CD14-positive monocyte (primary cell): ENCODE measurements around the gene L3MBTL3. TPM values are rescaled to one million over a fixed set of nuclear protein-coding genes. Genes with fewer than 3 reads are reported as not detected.
"Not testable (repeated sequence)": the region's sequence is repeated elsewhere in the genome, so short reads cannot be mapped to it uniquely, and the experiment has no call there.

Experiments
- DNase-seq, 3 donors: peaks; one replicate each; pipeline ENCODE4 v3.0.0-alpha.2; 2011 to 2022
- H2AFZ ChIP-seq: 2 replicates; pipeline ENCODE4 v1.6.0; 2012; ENCODE audit warnings: mild to moderate bottlenecking, low read depth, low read length, inconsistent platforms; ENCODE audit not compliant: insufficient read depth, poor library complexity, severe bottlenecking
- H3K27ac ChIP-seq, 2 donors: 1 replicate in 1 of 2; 2 replicates in 1 of 2; pipeline ENCODE4 v1.5.1; 2012 to 2013; ENCODE audit warnings: low read length in 2 of 2, control low read depth in 1 of 2, inconsistent platforms in 1 of 2, low read depth in 1 of 2, mild to moderate bottlenecking in 1 of 2
- H3K27me3 ChIP-seq, 2 donors: one replicate each; pipeline versions ENCODE4 v1.6.0 to v1.6.1; 2011 to 2013; ENCODE audit warnings: low read length in 2 of 2; ENCODE audit not compliant: control insufficient read depth in 2 of 2, insufficient read depth in 2 of 2
- H3K36me3 ChIP-seq, 2 donors: replicated peaks in 1 of 2; 1 replicate in 1 of 2; 2 replicates in 1 of 2; pipeline versions ENCODE4 v1.5.1 to v1.6.1; 2012 to 2013; ENCODE audit warnings: low read length in 2 of 2, control low read depth in 1 of 2, inconsistent platforms in 1 of 2, mild to moderate bottlenecking in 1 of 2; ENCODE audit not compliant: insufficient read depth in 2 of 2, control insufficient read depth in 1 of 2
- H3K4me1 ChIP-seq, 2 donors: 1 replicate in 1 of 2; 2 replicates in 1 of 2; pipeline versions ENCODE4 v1.5.1 to v1.6.1; 2012 to 2013; ENCODE audit warnings: low read length in 2 of 2, control low read depth in 1 of 2, inconsistent platforms in 1 of 2, mild to moderate bottlenecking in 1 of 2, moderate library complexity in 1 of 2; ENCODE audit not compliant: insufficient read depth in 2 of 2, control insufficient read depth in 1 of 2
- H3K4me2 ChIP-seq: replicated peaks from 2 replicates; pipeline ENCODE3; 2012; ENCODE audit warnings: low read length, moderate library complexity, mild to moderate bottlenecking; ENCODE audit not compliant: poor library complexity, severe bottlenecking; ENCODE audit errors: extremely low read depth
- H3K4me3 ChIP-seq, 3 experiments: fragments of 200-600 bp in 1 of 3; sonication (generic) in 1 of 3; replicated peaks in 1 of 3; 1 replicate in 2 of 3; 2 replicates in 1 of 3; pipeline ENCODE4 v1.5.1; 2011 to 2013; ENCODE audit warnings: low read length in 3 of 3, mild to moderate bottlenecking in 3 of 3, control low read depth in 2 of 3, low read depth in 2 of 3, inconsistent platforms in 1 of 3, moderate library complexity in 1 of 3
- H3K79me2 ChIP-seq: 2 replicates; pipeline ENCODE4 v1.6.0; 2012; ENCODE audit warnings: mild to moderate bottlenecking, control low read depth, inconsistent platforms, low read length, moderate library complexity; ENCODE audit not compliant: insufficient read depth
- H3K9ac ChIP-seq: 2 replicates; pipeline ENCODE4 v1.6.0; 2017; ENCODE audit warnings: low read length, mild to moderate bottlenecking; ENCODE audit not compliant: insufficient read depth, poor library complexity, severe bottlenecking
- H3K9me3 ChIP-seq, 2 donors: replicated peaks in 1 of 2; 1 replicate in 1 of 2; 2 replicates in 1 of 2; pipeline versions ENCODE4 v1.5.1 to v1.6.1; 2012 to 2013; ENCODE audit warnings: low read length in 2 of 2, control low read depth in 1 of 2; ENCODE audit not compliant: control insufficient read depth in 1 of 2, insufficient read depth in 1 of 2
- H4K20me1 ChIP-seq: 2 replicates; pipeline ENCODE4 v1.6.0; 2012; ENCODE audit warnings: mild to moderate bottlenecking, low read length, control low read depth, moderate library complexity; ENCODE audit not compliant: insufficient read depth
- H3K27ac Mint-ChIP-seq, 7 donors: one replicate each; pipeline ENCODE4 v1.8.0; 2020; ENCODE audit warnings: mild to moderate bottlenecking in 7 of 7, mixed read lengths in 7 of 7, moderate library complexity in 6 of 7, inconsistent platforms in 2 of 7
- H3K27me3 Mint-ChIP-seq, 3 donors: one replicate each; pipeline ENCODE4 v1.8.0; 2021 to 2022; ENCODE audit warnings: low read depth in 3 of 3, mild to moderate bottlenecking in 3 of 3, mixed read lengths in 3 of 3, moderate library complexity in 3 of 3, inconsistent platforms in 1 of 3
- H3K36me3 Mint-ChIP-seq, 2 donors: one replicate each; pipeline ENCODE4 v1.8.0; 2020; ENCODE audit warnings: mixed read lengths in 2 of 2, inconsistent platforms in 1 of 2, mild to moderate bottlenecking in 1 of 2
- H3K4me1 Mint-ChIP-seq: one replicate; pipeline ENCODE4 v1.8.0; 2020; ENCODE audit warnings: mild to moderate bottlenecking, mixed read lengths
- H3K4me3 Mint-ChIP-seq, 2 donors: one replicate each; pipeline ENCODE4 v1.8.0; 2020; ENCODE audit warnings: mild to moderate bottlenecking in 2 of 2, mixed read lengths in 2 of 2, moderate library complexity in 1 of 2
- H3K9me3 Mint-ChIP-seq, 7 donors: one replicate each; pipeline ENCODE4 v1.8.0; 2020 to 2022; ENCODE audit warnings: mixed read lengths in 7 of 7, mild to moderate bottlenecking in 6 of 7, moderate library complexity in 6 of 7, inconsistent platforms in 2 of 7
- WGBS: methylation state at CpG from one replicate; pipeline ENCODE4 v1.1.5; 2013; ENCODE audit warnings: missing lambda C conversion rate; ENCODE audit not compliant: insufficient coverage; 5-methylcytosine and 5-hydroxymethylcytosine counted together
- intact Hi-C, 2 donors: fragments of 100-400 bp; cut with micrococcal nuclease; formaldehyde crosslinking; loops; one replicate each; pipeline versions ENCODE4 v1.15.0 to v1.15.1; 2023
- polyA plus RNA-seq, 3 donors: library from polyadenylated mRNA; depleted of rRNA in 1 of 3; unstranded in 2 of 3; stranded (reverse) in 1 of 3; fragments of 300-500 nt in 2 of 3; fragments of >200 nt in 1 of 3; fragmentation: Illumina TruSeq in 2 of 3; gene quantifications; 1 replicate in 2 of 3; 2 replicates in 1 of 3; pipeline ENCODE4 v1.2.3, GENCODE V29; 2012 to 2021
- TF ChIP-seq, protein P1 (sequence below): fragments of 200-600 bp; IDR thresholded peaks from one replicate; pipeline ENCODE4 v1.8.0; 2022; ENCODE audit warnings: antibody characterized with exemption, mild to moderate bottlenecking

L3MBTL3 gene
- polyA plus RNA-seq, 3 donors, result 2.1 to 8.0 (median 3.7) TPM

DNA sequence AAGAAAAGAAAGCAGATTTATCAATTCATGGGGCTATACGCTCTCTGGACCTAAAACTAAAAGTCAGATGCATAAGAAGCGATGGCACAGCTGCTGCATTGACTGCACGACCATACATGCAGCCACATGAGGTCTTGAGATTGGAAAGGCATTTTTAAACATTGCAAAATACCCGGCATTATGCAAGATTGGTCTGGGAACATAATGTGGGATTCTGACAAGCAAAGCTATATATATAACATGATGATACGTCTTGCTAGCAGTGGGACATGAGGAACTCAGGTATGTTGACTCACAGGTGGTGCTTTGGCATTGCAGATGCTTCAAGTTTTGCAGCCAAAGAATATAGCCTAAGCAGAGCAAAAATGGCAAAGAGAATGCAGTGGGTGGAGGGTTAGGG, 149.3 kb downstream of the L3MBTL3 start:
- Mint-ChIP-seq H3K4me1 (no peaks in the 10 kb centered on the region), H3K9me3 (peaks cover 0 to 9% (median 6%) of the 10 kb centered on the region in 7 donors), H3K27ac (no peak overlapping the region), H3K36me3 (no peaks in the 10 kb centered on the region), H3K27me3 (peaks cover 0 to 2% (median 0%) of the 10 kb centered on the region in 3 donors), H3K4me3 (no peak overlapping the region)
- no peak for DNase-seq
- Histone ChIP-seq H4K20me1 (no peaks in the 10 kb centered on the region), H3K4me3 (no peak overlapping the region), H3K27me3 (no peaks in the 10 kb centered on the region), H3K36me3 (no peaks in the 10 kb centered on the region), H3K9ac (no peak overlapping the region), H3K9me3 (no peaks in the 10 kb centered on the region), H3K4me2 (no peak overlapping the region), H2AFZ (no peak overlapping the region), H3K79me2 (no peaks in the 10 kb centered on the region), H3K27ac (no peak overlapping the region), H3K4me1 (no peaks in the 10 kb centered on the region)
- 100% methylated on average over 2 of the region's 5 CpGs for WGBS
- TF ChIP-seq, protein P1, sequence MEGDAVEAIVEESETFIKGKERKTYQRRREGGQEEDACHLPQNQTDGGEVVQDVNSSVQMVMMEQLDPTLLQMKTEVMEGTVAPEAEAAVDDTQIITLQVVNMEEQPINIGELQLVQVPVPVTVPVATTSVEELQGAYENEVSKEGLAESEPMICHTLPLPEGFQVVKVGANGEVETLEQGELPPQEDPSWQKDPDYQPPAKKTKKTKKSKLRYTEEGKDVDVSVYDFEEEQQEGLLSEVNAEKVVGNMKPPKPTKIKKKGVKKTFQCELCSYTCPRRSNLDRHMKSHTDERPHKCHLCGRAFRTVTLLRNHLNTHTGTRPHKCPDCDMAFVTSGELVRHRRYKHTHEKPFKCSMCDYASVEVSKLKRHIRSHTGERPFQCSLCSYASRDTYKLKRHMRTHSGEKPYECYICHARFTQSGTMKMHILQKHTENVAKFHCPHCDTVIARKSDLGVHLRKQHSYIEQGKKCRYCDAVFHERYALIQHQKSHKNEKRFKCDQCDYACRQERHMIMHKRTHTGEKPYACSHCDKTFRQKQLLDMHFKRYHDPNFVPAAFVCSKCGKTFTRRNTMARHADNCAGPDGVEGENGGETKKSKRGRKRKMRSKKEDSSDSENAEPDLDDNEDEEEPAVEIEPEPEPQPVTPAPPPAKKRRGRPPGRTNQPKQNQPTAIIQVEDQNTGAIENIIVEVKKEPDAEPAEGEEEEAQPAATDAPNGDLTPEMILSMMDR, result no peak
- intact Hi-C loops, result no loop called here

DNA sequence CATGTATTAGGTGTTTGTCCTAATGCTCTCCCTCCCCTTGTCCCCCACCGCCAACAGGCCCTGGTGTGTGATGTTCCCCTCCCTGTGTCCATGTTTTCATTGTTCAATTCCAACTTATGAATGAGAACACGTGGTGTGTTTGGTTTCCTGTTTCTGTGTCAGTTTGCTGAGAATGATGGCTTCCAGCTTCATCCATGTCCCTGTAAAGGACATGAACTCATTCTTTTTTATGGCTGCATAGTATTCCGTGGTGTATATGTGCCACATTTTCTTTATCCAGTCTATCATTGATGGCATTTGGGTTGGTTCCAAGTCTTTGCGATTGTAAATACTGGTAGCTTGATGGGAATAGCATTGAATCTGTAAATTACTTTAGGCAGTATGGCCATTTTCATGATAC, 151.8 kb downstream of the L3MBTL3 start:
- H3K4me1 Mint-ChIP-seq, H3K36me3 Mint-ChIP-seq, H2AFZ ChIP-seq, H3K79me2 ChIP-seq, H3K27ac Mint-ChIP-seq, H3K36me3 ChIP-seq, intact Hi-C loops, DNase-seq, H4K20me1 ChIP-seq, H3K4me1 ChIP-seq, H3K9me3 ChIP-seq, H3K4me2 ChIP-seq, H3K27me3 ChIP-seq, H3K4me3 Mint-ChIP-seq, H3K27me3 Mint-ChIP-seq, H3K27ac ChIP-seq, H3K9ac ChIP-seq, H3K4me3 ChIP-seq: not testable (repeated sequence)
- no CpG with 5 or more reads among the region's 4 CpGs for WGBS
- peaks cover 0 to 20% (median 9%) of the 10 kb centered on the region in 7 donors for H3K9me3 Mint-ChIP-seq

DNA sequence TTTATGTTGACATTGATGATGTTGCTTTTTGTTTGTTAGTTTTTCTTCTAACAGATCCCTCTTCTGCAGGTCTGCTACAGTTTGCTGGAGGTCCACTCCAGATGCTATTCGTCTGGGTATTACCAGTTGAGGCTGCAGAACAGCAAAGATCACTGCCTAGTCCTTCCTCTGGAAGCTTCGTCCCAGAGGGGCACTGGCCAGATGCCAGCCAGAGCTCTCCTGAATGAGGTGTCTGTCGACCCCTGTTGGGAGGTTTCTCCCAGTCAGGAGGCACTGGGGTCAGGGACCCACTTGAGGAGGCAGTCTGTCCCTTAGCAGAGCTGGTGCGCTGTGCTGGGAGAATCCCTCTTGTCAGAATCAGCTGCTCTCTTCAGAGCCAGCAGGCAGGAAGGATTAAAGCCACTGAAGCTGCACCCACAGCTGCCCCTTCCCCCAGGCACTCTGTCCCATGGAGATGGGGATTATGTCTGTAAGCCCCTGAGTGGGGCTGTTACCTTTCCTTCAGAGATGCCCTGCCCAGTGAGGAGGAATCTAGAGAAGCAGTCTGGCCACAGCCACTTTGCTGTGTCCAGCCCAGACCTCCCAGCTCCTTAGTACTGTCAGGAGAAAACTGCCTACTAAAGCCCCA, 155.1 kb downstream of the L3MBTL3 start:
- H2AFZ ChIP-seq, H3K27ac ChIP-seq, intact Hi-C loops, H3K4me3 ChIP-seq, H3K4me2 ChIP-seq, H3K36me3 ChIP-seq, H3K4me1 Mint-ChIP-seq, H3K36me3 Mint-ChIP-seq, H4K20me1 ChIP-seq, H3K9ac ChIP-seq, H3K27me3 ChIP-seq, H3K79me2 ChIP-seq, H3K9me3 ChIP-seq, H3K27me3 Mint-ChIP-seq, H3K4me3 Mint-ChIP-seq, DNase-seq, H3K4me1 ChIP-seq, H3K27ac Mint-ChIP-seq: not testable (repeated sequence)
- H3K9me3 Mint-ChIP-seq, result peaks cover 5 to 24% (median 9%) of the 10 kb centered on the region in 7 donors
- WGBS, result 100% methylated on average over 3 of the region's 4 CpGs
